Measurements from ENCODE around the gene SLC9B2.

The SLC9B2 gene

GRCh38 chr4:103075435-103075893, 1.1 kb downstream of the SLC9B2 start:
- no peak for FAIRE-seq

DNA sequence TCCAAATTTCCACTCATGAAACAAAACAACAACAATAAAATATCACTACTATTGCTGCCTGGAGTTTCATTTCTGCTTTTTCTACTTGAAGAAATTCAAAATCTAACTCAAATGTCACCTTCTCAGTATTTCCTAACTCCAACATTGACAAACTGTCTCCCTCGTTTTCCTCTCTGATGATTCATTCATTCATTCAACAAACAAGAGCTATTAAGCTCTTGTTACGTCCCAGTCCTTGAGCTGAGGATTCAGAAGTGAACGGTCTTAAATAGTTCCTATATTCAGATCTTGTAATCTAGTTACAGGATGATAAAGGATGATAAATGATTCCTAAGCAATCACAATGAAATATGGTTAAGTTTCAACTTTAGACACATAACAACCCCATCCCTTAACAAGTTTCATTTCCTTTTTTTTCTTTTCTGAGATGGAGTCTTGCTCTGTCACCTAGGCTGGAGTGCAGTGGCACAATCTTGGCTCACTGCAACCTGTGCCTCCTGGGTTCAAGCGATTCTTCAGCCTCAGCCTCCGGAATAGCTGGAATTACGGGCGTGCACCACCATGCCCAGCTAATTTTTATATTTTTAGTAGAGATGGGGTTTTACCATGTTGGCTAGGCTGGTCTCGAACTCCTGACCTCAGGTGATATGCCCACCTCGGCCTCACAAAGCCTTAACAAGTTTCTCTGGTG, 1.7 kb downstream of the SLC9B2 start:
- no peak for FAIRE-seq

- no peak for FAIRE-seq
These were observed 2.6 kb downstream of the SLC9B2 start for GRCh38 chr4:103073792-103074438.

- no peak for FAIRE-seq
These were observed 8.6 kb downstream of the SLC9B2 start for GRCh38 chr4:103067841-103068547.

DNA sequence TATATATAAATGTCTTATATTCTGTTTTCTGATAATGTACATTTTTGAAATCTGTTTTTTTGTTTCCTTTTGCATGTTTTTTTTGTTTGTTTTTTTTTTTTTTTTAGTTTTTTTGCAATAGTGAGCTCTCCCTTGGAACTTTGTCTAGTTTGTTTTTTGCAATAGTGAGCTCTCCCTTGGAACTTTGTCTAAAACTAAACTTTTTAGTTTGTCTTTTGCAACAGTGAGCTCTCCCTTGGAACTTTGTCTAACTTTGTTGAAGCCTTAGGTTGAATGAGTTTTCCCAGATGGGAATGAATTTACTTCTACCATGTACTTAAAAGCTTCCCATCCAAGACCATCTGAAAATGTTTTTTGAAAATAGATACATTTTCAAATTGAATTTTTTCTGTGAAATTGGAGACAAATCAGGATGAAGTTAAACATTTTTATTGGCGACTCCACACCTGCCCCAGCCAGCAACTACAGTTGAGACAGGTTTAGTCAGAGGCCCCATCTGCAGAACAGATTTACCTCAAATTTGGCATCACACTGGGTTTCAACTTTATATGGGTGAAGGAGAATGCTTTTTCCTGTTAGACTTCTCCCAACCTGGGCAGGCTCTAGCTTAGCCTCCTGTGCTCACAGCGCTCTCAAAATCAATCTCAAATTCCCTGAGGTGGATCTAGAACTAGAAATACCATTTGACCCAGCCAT, 16.0 kb downstream of the SLC9B2 start:
- FAIRE-seq: no peak

DNA sequence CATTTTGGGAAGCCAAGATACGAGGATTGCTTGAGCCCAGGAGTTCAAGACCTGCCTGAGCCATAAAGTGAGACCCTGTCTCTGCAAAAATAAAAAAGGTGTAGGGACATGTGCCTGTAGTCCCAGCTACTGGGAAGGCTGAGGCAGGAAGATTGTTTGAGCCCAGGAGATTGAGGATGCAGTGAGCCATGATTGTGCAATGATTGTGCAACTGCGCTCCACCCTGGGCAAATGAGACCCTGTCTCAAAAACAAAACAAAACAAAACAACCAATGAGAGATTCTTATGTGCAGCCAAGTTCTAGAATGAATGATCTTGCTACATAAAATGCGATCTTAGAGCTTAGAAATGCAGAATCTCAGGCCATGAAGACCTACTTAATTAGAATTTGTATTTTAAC, 22.5 kb downstream of the SLC9B2 start:
- no peak for FAIRE-seq

- no peak for FAIRE-seq
These were observed 23.8 kb downstream of the SLC9B2 start for GRCh38 chr4:103052779-103053178.

DNA sequence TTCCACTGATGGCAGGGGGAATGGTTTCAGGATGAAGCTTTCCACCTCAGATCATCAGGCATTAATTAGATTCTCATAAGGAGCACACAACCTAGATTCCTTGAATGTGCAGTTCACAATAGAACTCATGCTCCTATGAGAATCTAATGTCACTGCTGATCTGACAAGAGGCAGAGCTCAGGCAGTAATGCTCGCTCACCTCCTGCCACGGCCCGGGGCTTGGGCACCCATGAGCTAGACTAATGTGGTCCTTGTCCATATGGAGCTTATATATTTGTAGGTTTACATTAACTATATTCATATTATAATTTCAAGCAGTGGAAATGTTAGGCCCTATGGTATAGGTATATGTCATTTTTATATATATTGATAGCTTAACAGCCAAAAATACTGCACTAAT, 24.4 kb downstream of the SLC9B2 start:
- no peak for FAIRE-seq

DNA sequence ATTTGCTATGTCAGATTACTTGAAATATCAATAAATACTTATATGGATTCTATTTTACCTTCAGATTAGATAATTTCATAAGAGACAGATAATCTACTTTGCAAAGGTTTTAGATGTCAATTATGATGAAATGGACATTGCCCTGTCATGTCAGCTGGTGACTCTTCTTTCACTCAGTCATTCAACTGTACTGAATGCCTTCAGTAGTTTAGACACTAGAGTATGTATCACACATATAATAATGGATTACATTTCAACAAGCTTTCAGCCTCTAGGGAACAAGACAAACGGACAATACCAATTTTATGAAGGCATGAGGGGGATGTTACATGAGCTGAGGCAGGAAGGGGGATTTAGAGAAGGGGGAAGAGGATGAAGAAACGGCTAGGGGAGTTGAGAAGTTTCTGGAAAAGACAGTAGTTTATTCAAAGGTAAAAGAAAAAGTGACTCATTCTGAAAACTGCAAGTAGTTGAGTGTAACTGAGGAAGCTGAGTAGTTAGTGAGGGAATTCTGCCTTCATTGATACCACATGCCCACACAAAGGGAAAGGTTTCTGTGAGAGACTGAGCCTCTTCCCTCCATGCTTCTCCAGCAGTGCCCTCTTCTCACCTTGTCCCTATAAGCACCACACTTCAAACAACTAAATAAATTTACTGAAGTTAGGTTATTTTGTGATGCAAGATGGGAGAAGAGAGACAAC, 25.7 kb downstream of the SLC9B2 start:
- FAIRE-seq: no peak

GRCh38 chr4:103046416-103047290, 29.9 kb downstream of the SLC9B2 start:
- FAIRE-seq: no peak

DNA sequence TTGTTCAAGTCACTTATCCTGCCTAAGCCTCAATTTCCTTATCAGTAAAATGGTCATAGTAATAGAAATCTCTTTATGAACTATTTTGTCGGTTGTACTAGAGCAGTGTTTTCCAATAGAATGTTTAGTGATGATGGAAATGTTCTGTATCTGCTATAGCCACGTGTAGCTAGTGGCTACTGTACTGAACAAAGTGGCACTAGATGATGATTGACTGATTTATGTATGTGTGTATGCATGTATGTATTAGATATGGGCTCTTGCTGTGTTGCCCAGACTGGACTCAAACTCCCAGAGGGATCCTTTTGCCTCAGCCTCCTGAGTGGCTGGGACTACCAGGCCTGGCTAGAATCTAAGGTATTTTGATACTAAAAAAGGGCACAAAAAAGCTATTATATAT, 32.4 kb downstream of the SLC9B2 start:
- no peak for FAIRE-seq

GRCh38 chr4:103036169-103036568, 40.4 kb downstream of the SLC9B2 start:
- no peak for FAIRE-seq

DNA sequence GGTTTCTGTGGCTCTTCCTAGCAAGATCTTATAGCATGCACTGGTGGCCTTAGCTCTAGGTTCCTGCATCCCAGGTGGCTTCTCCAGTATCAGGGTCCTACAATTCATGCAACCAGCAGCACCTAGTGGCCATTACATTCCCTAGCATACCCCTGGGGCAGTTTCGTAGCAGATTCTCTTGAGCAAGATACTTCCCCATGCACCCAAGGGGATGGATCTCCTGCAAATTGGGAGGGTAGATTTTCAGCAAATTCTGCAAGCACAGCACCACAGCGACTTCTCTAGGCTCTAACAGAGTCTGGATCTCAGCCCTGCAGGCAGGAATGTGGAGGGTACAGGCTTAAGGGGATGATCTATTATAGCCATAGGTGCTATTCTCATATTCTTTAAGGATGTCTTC, 44.0 kb downstream of the SLC9B2 start:
- no peak for FAIRE-seq

GRCh38 chr4:103030791-103031190, 45.8 kb downstream of the SLC9B2 start:
- FAIRE-seq: no peak

DNA sequence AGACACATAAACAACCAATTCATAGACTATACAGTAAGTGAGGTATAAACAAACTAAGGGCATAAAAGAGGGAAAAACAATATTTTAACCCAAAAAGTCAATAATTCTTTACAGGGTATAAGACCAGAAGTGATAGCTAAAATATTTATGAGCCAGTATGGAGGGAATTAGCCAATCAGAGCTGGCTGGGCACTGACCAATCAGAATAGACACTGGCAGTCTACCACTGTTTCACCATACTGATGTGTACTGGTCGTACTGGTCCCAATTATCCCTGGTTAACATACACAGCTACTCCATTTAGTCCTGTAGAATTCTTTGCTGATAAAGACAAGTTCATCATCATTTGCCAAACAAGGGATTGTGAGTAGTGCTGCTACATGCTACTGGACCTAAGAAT, 47.3 kb downstream of the SLC9B2 start:
- FAIRE-seq: no peak

DNA sequence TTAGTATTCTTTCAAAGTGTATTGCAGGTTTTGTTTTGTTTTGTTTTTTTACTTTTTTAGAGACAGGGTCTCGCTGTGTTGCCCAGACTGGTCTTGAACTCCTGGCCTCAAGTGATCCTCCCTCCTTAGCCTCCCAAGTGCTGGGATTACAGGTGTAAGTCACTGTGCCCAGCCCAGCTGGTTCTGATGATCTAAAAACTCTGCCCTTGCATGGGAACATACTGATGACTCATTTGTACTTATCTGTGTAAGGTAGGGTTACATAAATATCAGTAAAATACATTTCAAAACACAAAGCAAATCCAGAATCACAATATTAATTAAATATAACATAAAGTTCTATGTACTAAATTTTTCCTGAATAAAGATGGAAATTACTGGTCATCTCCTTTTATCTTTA, 49.7 kb downstream of the SLC9B2 start:
- FAIRE-seq: peak; percentile 17

GRCh38 chr4:103024996-103025395, 51.6 kb downstream of the SLC9B2 start:
- no peak for FAIRE-seq

DNA sequence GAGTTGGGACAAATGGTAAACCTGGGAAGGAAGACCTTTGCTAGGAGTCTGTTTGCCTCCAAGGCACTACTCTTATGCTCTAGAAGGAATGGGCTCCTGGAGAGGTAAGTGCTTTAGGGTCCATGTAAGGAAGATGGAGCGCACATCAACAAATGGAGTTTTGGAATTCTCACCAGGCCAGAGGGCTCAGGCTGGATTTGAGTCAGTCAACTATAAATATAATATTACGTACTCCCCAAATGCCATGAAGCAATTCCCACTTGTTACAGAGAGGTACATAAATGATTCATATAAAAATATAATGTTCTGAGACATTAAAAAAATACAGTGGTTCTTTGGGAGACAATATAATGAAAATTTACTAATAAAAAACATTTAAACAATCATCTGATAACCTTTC, 55.4 kb downstream of the SLC9B2 start:
- no peak for FAIRE-seq

- FAIRE-seq: peak; percentile 62
These were observed 57.0 kb downstream of the SLC9B2 start, which contains the start of gene SLC9B1 for GRCh38 chr4:103019308-103020124. Gene SLC9B1, minus strand, starts transcription at chr4:103019705. Its CDS starts 27,994 bp downstream, at chr4:102991711.

All from islet of Langerhans (tissue), 1 donor.